Measurements from ENCODE around the gene UBXN11. TPM values are rescaled to one million over a fixed set of nuclear protein-coding genes. Genes with fewer than 3 reads are reported as not detected.

The UBXN11 gene
- total RNA-seq, 4 donors from 2014 or later: 10.4 to 29.9 (median 16.7) TPM

DNA sequence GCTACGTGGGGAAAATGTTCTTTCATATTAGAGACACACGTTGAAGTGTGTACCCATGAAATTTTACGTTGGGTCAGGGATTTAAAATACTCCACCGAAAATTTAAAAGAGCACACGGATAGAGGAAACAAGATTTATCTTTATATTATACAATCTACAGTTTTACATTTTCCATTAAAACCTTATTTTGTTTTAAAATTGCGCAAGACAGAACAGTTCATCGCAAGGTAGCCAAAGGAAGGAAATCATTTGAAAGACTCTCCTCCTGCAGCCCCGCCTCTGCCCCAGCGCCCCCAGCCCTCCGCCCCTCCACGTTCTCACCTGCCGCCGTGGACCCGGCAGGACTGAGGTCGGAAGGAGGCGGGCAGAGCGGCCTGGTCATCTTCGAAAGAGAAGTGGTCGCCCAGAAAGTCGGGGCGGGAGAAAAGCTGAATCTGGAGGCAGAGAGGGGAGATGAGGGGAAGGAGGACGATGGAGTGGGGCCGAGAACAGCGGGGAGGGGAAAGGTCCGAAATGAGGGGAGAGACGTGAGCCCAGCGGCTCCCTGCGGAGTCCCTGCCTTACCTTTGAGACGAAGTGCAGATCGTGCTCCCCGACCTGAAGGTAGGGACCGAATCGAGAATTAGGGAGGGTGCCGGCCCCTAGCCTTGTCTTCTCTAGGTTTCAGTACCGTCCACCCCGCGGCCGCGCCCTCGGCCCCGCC is 29.5 kb upstream of the UBXN11 start:
- TF ChIP-seq, protein P1, sequence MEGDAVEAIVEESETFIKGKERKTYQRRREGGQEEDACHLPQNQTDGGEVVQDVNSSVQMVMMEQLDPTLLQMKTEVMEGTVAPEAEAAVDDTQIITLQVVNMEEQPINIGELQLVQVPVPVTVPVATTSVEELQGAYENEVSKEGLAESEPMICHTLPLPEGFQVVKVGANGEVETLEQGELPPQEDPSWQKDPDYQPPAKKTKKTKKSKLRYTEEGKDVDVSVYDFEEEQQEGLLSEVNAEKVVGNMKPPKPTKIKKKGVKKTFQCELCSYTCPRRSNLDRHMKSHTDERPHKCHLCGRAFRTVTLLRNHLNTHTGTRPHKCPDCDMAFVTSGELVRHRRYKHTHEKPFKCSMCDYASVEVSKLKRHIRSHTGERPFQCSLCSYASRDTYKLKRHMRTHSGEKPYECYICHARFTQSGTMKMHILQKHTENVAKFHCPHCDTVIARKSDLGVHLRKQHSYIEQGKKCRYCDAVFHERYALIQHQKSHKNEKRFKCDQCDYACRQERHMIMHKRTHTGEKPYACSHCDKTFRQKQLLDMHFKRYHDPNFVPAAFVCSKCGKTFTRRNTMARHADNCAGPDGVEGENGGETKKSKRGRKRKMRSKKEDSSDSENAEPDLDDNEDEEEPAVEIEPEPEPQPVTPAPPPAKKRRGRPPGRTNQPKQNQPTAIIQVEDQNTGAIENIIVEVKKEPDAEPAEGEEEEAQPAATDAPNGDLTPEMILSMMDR (IDR thresholded peaks at IDR 0.05; ENCODE audit: low read depth): no peak

DNA sequence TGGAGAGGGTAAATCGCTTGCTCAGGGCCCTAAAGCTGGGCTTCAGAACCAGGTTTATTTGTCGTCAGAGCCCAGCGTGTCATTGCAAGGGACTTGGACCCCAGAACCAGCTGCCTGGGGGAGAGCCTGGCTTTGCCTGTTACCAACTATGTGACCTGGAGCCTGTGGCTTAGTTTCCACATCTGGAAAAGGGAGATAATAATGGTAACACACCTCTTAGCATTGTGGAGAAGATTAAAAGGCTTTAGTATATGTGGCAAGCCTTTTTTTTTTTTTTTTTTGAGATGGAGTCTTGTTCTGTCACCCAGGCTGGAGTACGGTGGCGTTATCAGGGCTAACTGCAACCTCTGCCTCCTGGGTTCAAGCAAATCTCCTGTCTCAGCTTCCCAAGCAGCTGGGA is 23.8 kb upstream of the UBXN11 start:
- TF ChIP-seq, protein P1 (IDR thresholded peaks at IDR 0.05; ENCODE audit: low read depth): no peak

DNA sequence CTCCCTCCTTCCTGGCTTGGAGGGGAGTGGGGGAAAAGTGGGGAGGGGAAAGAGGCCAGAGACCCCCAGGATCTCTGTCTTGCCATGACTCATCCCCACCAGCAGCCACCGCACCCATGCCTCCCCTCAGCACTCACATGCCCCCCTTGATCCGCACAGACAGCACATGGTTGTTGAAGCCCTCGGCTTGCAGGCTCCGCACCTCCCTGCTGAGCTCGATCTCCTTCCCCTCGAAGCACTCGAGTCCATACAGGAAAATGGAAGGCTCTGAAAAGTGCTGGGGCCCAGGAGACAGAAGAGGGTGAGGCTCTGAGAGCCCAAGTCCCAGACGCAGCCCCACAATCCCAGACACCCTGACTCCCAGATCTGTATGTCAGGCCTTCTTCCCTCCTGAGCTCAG is 22.2 kb upstream of the UBXN11 start:
- TF ChIP-seq, protein P1 (IDR thresholded peaks at IDR 0.05; ENCODE audit: low read depth): no peak

DNA sequence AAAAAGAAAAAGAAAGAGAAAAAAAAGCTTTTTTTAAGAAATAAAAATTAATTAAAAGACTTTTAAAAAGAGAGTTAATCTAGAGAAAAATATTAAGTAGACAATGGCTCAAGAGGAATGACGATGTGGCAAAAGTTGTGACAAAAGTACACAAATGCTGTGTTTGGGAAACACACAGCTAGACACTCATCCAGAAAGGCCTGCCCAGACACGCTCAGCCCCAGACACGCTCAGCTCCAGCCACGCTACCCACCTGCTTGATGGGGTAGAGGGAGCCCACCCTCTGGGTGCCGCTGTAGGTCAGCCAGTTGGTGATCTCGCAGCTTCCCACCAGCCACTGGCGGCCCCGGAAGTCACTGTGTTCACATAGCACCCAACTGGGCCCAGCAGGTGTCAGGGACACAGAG is 21.5 kb upstream of the UBXN11 start:
- TF ChIP-seq, protein P1 (IDR thresholded peaks at IDR 0.05; ENCODE audit: low read depth): no peak

DNA sequence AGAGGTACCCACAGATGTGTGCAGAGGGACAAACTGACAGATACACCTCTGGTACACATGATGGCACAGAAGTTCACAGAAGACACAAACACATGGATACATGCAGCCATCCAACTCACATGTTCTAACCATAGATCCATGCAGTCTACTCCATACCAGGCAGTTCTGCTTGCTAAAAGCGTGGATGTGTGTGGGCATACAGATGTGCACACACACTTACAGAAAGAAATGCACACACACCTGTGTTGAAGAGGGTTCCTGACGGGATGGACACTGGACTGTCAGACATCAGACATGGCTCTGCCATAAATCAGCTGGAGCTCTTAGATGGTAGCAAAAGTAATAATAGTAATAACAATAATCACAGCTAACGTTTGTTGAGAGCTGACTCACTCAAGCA is 18.1 kb upstream of the UBXN11 start:
- TF ChIP-seq, protein P1 (IDR thresholded peaks at IDR 0.05; ENCODE audit: low read depth): no peak

DNA sequence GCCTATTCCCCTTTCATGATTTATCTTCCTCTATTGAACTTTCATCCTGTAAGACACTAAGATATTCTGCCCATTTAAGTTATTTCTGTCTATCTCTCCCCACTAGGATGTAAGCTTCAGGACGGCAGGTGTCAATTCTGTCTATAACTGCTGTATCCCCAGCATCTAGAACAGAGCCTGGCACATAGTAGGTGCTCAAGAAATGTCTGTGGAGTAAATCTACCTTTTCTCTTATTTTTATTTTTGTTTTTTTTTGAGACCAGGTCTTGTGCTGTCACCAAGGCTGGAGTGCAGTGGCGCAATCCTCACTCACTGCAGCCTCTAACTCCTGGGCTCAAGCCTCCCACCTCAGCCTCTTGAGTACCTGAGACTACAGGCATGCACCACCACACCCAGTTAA is 16.9 kb upstream of the UBXN11 start:
- TF ChIP-seq, protein P1 (IDR thresholded peaks at IDR 0.05; ENCODE audit: low read depth): no peak

DNA sequence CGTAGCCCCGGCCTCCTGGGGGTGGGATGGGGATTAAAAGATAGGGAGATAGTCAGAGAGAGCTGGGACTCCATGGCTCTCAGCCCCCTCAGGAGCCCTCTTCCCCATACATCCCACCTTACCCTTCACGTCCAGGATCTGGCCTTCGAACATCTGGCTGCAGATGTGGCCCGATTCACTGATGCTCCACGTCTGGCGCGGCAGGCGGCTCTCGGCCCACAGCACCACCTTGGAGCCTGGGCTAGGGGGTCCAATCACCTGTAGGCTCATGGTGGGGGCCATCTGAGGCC is 15.6 kb upstream of the UBXN11 start:
- TF ChIP-seq, protein P1 (IDR thresholded peaks at IDR 0.05; ENCODE audit: low read depth): no peak

Data from subcutaneous adipose tissue (tissue), 4 donors.